HepG2 (cell line): Measurements from ENCODE around the gene MAPK6. TPM values are rescaled to one million over a fixed set of nuclear protein-coding genes. Genes with fewer than 3 reads are reported as not detected.

Experiments
- CCDC6 ChIP-seq: sonication (generic); formaldehyde crosslinking; IDR thresholded peaks from 2 replicates; pipeline ENCODE4 v1.8.1; 2022; ENCODE audit warnings: mild to moderate bottlenecking, missing genetic modification reagents, moderate library complexity
- DMTF1 ChIP-seq: sonication (generic); formaldehyde crosslinking; IDR thresholded peaks from 2 replicates; pipeline ENCODE4 v1.4.0; 2020; ENCODE audit warnings: mild to moderate bottlenecking, missing genetic modification reagents
- EEA1 ChIP-seq: sonication (generic); formaldehyde crosslinking; IDR thresholded peaks from 2 replicates; pipeline ENCODE4 v1.5.1; 2020; ENCODE audit warnings: mild to moderate bottlenecking, missing genetic modification reagents, borderline replicate concordance
- FOXP4 ChIP-seq: sonication (generic); formaldehyde crosslinking; IDR thresholded peaks from 2 replicates; pipeline ENCODE4 v1.4.0; 2020; ENCODE audit warnings: missing genetic modification reagents
- GFI1 ChIP-seq: sonication (generic); formaldehyde crosslinking; IDR thresholded peaks from 2 replicates; pipeline ENCODE4 v1.5.0; 2020; ENCODE audit warnings: missing genetic modification reagents, mild to moderate bottlenecking, borderline replicate concordance
- HOXA3 ChIP-seq: sonication (generic); formaldehyde crosslinking; IDR thresholded peaks from 2 replicates; pipeline ENCODE4 v1.5.0; 2020; ENCODE audit warnings: missing genetic modification reagents
- ISX ChIP-seq: sonication (generic); formaldehyde crosslinking; conservative IDR thresholded peaks from 2 replicates; pipeline ENCODE4 v1.5.0; 2020; ENCODE audit warnings: missing genetic modification reagents
- JUN ChIP-seq: sonication (generic); formaldehyde crosslinking; IDR thresholded peaks from 2 replicates; pipeline ENCODE4 v1.4.0; 2020; ENCODE audit warnings: mild to moderate bottlenecking, missing genetic modification reagents
- KDM4B ChIP-seq: sonication (generic); formaldehyde crosslinking; IDR thresholded peaks from 2 replicates; pipeline ENCODE4 v1.4.0; 2020; ENCODE audit warnings: missing genetic modification reagents
- POLR2A ChIP-seq, 2 experiments: IDR thresholded peaks; 2 replicates each; pipeline ENCODE4 v1.6.1; 2011; ENCODE audit warnings: low read depth in 2 of 2, low read length in 2 of 2, mild to moderate bottlenecking in 1 of 2, moderate library complexity in 1 of 2; ENCODE audit not compliant: insufficient read depth in 1 of 2
- SALL1 ChIP-seq: sonication (generic); formaldehyde crosslinking; IDR thresholded peaks from 2 replicates; pipeline ENCODE4 v1.8.0; 2022; ENCODE audit warnings: mild to moderate bottlenecking, missing genetic modification reagents
- SNAPC5 ChIP-seq: sonication (generic); formaldehyde crosslinking; IDR thresholded peaks from 2 replicates; pipeline ENCODE4 v1.8.1; 2023; ENCODE audit warnings: mild to moderate bottlenecking, missing genetic modification reagents, borderline replicate concordance
- SPEN ChIP-seq: sonication (generic); formaldehyde crosslinking; IDR thresholded peaks from 2 replicates; pipeline ENCODE4 v1.5.1; 2020; ENCODE audit warnings: low read depth, mild to moderate bottlenecking, missing genetic modification reagents
- TAF15 ChIP-seq: fragments of 200-400 bp; formaldehyde crosslinking; IDR thresholded peaks from one replicate; pipeline ENCODE4 v1.6.1; 2018; ENCODE audit warnings: mild to moderate bottlenecking, low read depth, low read length; ENCODE audit not compliant: poor library complexity, severe bottlenecking
- ZNF597 ChIP-seq: sonication (generic); formaldehyde crosslinking; IDR thresholded peaks from 2 replicates; pipeline ENCODE4 v1.5.0; 2020; ENCODE audit warnings: missing genetic modification reagents
- polyA plus RNA-seq, 8 experiments: library from polyadenylated mRNA; depleted of rRNA in 3 of 8; stranded (reverse) in 7 of 8; unstranded in 1 of 8; fragments of >200 nt; fragmentation: Illumina TruSeq in 4 of 8; extraction: Trizol in 4 of 8; gene quantifications; 2 replicates each; pipeline versions ENCODE4 v1.2.1 to v1.2.3, GENCODE V29; 2011 to 2016; ENCODE audit warnings: low read depth in 4 of 8, missing spikeins in 1 of 8, mixed read lengths in 1 of 8; ENCODE audit not compliant: insufficient read depth in 1 of 8
- total RNA-seq, 5 experiments: library from RNA; depleted of rRNA; stranded (reverse); fragments of >200 nt; fragmentation: Illumina TruSeq; extraction: Trizol; gene quantifications; 2 replicates each; pipeline ENCODE4 v1.2.3, GENCODE V29; 2016; ENCODE audit warnings: low read depth in 1 of 5
- TF ChIP-seq, protein P1 (sequence below): sonication (generic); formaldehyde crosslinking; IDR thresholded peaks from 2 replicates; pipeline ENCODE4 v1.4.0; 2020; ENCODE audit warnings: missing genetic modification reagents
- TF ChIP-seq, protein P2 (sequence below): sonication (generic); formaldehyde crosslinking; IDR thresholded peaks from 2 replicates; pipeline ENCODE4 v1.4.0; 2020; ENCODE audit warnings: mild to moderate bottlenecking, missing genetic modification reagents
- TF ChIP-seq, protein P3 (sequence below): sonication (generic); formaldehyde crosslinking; IDR thresholded peaks from 2 replicates; pipeline ENCODE4 v1.4.0; 2020; ENCODE audit warnings: missing genetic modification reagents

Gene MAPK6
- total and polyA plus RNA-seq, 2 of the 13 experiments (the other 11 are each of a cell fraction or from before 2014, with no cell fraction given): 89.5 to 99.7 TPM

GRCh38 chr15:52076889-52077781 is 58.1 kb downstream of the MAPK6 start (continued):
- TF ChIP-seq HOXA3 (CRISPR knock-in tag) (0 out of 2 replicates have a peak, but pooled peaks have one; percentile 19), ZNF597 (CRISPR knock-in tag) (no peak), SALL1 (CRISPR knock-in tag) (peak; percentile 15; the same call in 1 of the 2 replicates), GFI1 (CRISPR knock-in tag) (no peak), POLR2A (IDR thresholded peaks at IDR 0.05; ENCODE audit: insufficient read depth in 1 of 2, low read depth in 2 of 2, low read length in 2 of 2) (no peak), ISX (no peak), JUN (CRISPR knock-in tag) (no peak), TAF15 (no peak), SPEN (no peak), DMTF1 (CRISPR knock-in tag) (no peak), SNAPC5 (CRISPR knock-in tag) (no peak), CCDC6 (CRISPR knock-in tag) (no peak), EEA1 (CRISPR knock-in tag) (no peak), KDM4B (CRISPR knock-in tag) (no peak), FOXP4 (no peak)
- TF ChIP-seq, protein P1, sequence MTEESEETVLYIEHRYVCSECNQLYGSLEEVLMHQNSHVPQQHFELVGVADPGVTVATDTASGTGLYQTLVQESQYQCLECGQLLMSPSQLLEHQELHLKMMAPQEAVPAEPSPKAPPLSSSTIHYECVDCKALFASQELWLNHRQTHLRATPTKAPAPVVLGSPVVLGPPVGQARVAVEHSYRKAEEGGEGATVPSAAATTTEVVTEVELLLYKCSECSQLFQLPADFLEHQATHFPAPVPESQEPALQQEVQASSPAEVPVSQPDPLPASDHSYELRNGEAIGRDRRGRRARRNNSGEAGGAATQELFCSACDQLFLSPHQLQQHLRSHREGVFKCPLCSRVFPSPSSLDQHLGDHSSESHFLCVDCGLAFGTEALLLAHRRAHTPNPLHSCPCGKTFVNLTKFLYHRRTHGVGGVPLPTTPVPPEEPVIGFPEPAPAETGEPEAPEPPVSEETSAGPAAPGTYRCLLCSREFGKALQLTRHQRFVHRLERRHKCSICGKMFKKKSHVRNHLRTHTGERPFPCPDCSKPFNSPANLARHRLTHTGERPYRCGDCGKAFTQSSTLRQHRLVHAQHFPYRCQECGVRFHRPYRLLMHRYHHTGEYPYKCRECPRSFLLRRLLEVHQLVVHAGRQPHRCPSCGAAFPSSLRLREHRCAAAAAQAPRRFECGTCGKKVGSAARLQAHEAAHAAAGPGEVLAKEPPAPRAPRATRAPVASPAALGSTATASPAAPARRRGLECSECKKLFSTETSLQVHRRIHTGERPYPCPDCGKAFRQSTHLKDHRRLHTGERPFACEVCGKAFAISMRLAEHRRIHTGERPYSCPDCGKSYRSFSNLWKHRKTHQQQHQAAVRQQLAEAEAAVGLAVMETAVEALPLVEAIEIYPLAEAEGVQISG (CRISPR knock-in tag): peak; percentile 34; the same call in 1 of the 2 replicates
- TF ChIP-seq, protein P2, sequence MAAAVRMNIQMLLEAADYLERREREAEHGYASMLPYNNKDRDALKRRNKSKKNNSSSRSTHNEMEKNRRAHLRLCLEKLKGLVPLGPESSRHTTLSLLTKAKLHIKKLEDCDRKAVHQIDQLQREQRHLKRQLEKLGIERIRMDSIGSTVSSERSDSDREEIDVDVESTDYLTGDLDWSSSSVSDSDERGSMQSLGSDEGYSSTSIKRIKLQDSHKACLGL (CRISPR knock-in tag): no peak
- TF ChIP-seq, protein P3, sequence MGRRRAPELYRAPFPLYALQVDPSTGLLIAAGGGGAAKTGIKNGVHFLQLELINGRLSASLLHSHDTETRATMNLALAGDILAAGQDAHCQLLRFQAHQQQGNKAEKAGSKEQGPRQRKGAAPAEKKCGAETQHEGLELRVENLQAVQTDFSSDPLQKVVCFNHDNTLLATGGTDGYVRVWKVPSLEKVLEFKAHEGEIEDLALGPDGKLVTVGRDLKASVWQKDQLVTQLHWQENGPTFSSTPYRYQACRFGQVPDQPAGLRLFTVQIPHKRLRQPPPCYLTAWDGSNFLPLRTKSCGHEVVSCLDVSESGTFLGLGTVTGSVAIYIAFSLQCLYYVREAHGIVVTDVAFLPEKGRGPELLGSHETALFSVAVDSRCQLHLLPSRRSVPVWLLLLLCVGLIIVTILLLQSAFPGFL (CRISPR knock-in tag): no peak
